GM12875 (cell line): ENCODE results near the gene TNFRSF25.
A peak's percentile ranks its signal among the peaks of the same experiment; 100 is the strongest.
"Not testable (repeated sequence)": the region's sequence is repeated elsewhere in the genome, so short reads cannot be mapped to it uniquely, and the experiment has no call there.

Experiments
- H3K4me3 ChIP-seq: one replicate; pipeline ENCODE4 v1.5.1; 2011; ENCODE audit warnings: low read depth, low read length, control low read depth
- CTCF ChIP-seq: IDR thresholded peaks from 2 replicates; pipeline ENCODE4 v1.5.1; 2011; ENCODE audit warnings: low read depth, mild to moderate bottlenecking, control low read depth, inconsistent platforms, low read length, moderate library complexity, borderline replicate concordance; ENCODE audit not compliant: insufficient read depth

Gene TNFRSF25

DNA sequence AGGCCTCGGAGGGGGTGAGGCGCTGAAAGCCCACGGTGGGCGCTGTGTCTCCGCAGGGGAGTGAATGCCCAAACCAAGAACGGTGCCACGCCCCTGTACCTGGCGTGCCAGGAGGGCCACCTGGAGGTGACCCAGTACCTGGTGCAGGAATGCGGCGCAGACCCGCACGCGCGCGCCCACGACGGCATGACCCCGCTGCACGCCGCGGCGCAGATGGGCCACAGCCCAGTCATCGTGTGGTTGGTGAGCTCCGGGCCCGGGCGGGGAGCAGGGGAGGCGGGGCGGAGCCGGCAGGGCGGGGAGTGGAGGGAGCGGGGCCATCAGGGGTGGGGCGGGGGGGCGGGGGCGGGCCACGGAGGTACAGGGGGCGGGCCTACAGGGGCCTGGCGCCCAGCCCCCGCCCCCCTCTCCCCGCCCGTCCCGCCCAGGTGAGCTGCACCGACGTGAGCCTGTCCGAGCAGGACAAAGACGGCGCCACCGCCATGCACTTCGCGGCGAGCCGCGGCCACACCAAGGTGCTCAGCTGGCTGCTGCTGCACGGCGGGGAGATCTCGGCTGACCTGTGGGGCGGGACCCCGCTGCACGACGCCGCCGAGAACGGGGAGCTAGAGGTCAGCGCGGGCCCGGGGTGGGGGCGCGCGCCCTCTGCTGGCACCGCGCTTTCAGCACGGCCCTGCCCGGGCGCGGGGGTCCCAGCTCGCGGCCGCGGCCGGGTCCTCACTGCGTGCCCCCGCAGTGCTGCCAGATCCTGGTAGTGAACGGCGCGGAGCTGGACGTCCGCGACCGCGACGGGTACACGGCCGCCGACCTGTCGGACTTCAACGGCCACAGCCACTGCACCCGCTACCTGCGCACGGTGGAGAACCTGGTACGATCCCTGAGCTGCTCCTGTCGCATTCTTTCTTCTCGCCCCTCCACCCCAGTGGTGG lies 25.5 kb downstream of the TNFRSF25 start:
- no peak overlapping the region for H3K4me3 ChIP-seq
- TF ChIP-seq CTCF: peak; percentile 22; the same call in 1 of the 2 replicates

DNA sequence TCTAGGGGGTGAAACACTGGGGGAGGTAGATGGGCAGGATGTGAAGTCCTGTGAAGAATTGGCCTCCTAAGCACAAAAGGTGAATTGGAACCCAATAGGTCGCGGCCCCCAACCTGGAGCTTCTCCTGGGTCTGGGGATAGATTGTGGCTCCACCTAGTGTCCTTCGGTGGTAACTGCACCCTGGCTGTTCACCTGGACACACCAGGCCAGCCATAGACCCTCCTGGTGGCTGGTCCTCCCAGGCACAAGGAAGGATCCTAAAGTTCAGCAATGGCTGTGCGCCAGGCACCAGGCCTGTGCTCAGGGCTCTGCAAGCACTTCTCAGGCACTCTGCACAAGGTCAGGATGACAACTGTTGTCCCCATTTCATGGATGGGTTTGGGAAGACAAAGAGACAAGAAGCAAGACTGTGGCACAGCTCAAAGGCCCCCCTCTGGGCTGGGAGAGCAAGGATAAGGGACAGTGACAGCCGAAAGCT lies 27.9 kb downstream of the TNFRSF25 start:
- TF ChIP-seq CTCF: peak; percentile 95
- no peak overlapping the region for H3K4me3 ChIP-seq

- not testable (repeated sequence) for H3K4me3 ChIP-seq
Observed at GRCh38 chr1:6437012-6437700, 28.8 kb downstream of the TNFRSF25 start.

DNA sequence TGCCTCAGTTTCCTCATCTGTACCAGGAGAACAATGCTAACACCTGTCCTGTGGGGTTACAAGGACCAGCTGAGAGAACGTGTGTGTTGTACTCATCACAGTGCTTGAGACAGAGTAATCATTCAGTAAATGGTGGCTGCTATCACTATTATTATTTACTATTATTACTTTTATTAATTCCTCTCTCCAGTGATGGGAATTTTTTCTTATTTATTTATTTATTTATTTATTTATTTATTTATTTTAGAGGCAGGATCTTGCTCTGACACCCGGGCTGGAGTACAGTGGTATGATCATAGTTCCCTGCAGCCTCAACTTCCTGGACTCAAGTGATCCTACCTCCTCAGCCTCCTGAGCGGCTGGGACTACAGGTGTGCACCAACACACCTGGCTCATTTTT lies 29.7 kb downstream of the TNFRSF25 start:
- not testable (repeated sequence) for H3K4me3 ChIP-seq

GRCh38 chr1:6435547-6435946 lies 30.4 kb downstream of the TNFRSF25 start:
- H3K4me3 ChIP-seq: no peak overlapping the region
- TF ChIP-seq CTCF: no peak

DNA sequence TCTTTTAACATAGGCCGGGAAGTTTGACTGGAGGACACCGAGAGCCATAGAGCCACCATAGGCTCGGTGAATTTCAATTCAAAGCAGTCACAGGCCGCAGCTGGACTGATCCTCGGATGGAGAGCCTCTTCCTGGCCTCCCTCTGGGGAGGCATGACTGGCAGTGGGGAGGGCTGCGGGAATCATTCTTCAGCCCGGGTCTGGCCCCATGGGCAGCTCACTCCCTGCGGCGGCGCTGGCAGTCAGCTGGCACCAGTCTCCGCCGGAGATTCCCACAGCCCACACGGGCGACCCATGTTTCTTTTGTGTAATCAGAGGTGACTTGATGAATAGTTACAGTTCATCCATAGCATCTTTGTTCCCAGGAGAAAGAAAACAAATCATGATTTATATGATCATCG lies 30.8 kb downstream of the TNFRSF25 start:
- TF ChIP-seq CTCF: no peak

GRCh38 chr1:6434186-6434585 lies 31.8 kb downstream of the TNFRSF25 start:
- no peak overlapping the region for H3K4me3 ChIP-seq
- no peak for TF ChIP-seq CTCF

More for the DNA sequence above, 30.8 kb downstream of the TNFRSF25 start:
- H3K4me3 ChIP-seq: no peak overlapping the region

GRCh38 chr1:6431645-6432579 lies 34.1 kb downstream of the TNFRSF25 start:
- not testable (repeated sequence) for H3K4me3 ChIP-seq

GRCh38 chr1:6429660-6430411 lies 36.1 kb downstream of the TNFRSF25 start:
- H3K4me3 ChIP-seq: not testable (repeated sequence)

DNA sequence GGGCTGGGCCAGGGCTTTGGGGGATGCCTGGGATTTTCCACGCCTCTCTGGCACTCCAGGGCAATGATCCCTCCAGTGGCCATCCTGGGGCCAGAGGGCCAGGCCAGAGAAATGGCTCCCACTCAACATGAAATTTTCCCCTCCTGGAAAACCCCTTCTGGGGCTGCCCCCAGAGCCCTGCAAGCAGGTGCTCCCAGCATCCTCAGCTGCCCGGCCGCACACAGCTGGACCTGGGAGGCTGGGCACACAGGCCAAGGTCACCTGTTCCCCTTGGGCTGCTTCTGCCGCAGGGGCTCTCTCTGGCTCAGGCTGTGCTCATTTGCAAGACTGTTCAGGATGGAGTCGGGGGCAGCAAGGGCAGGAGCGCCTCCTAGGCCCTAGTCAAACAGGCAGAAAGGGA lies 37.5 kb downstream of the TNFRSF25 start:
- H3K4me3 ChIP-seq: not testable (repeated sequence)
